Activated CD4-positive, alpha-beta T cell treated with anti-CD3 and anti-CD28 coated beads for 4 hours (primary cell): ENCODE results near the gene APAF1.
"Not testable (repeated sequence)": the region's sequence is repeated elsewhere in the genome, so short reads cannot be mapped to it uniquely, and the experiment has no call there.

Experiments
- DNase-seq, 2 donors: peaks; one replicate each; pipeline ENCODE4 v3.0.0-alpha.2; 2020

APAF1 gene

DNA sequence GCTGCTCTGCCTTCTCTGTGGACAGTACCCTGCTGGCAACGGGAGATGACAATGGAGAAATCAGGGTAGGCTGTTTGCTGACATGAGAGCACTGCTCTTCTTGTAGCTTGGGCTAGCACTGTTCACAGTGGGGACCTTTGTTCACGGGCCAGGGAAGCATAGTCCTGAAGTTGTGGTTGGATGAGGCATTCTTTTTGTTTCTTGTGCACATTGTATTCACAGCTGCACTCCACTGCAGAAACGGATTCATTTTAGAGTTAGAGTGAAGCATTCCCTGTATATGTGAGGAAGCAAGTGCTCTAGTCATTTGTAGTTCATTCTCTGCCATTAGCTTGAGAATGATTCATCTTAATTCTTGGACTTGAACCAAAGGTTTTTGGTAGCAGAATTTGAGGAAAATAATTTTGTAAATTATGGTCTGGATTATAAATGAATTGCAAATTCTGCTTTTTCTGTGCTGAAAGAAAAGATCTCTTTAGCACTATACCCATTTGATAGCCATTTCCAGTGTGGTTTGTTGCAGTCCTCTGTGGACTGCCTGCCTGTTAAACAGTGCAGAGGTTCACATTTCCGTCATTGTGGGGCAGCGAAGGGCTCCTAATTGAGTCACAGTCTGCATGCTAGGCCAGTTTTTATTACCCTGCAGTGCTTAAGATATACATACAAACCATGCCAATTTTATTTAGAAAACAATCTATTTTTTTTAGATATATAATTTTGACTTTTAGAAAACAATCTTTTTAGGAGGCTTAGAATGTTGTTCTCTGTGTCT, 80.6 kb downstream of the APAF1 start:
- peak in 1 of 2 donors; percentile 8 for DNase-seq

DNA sequence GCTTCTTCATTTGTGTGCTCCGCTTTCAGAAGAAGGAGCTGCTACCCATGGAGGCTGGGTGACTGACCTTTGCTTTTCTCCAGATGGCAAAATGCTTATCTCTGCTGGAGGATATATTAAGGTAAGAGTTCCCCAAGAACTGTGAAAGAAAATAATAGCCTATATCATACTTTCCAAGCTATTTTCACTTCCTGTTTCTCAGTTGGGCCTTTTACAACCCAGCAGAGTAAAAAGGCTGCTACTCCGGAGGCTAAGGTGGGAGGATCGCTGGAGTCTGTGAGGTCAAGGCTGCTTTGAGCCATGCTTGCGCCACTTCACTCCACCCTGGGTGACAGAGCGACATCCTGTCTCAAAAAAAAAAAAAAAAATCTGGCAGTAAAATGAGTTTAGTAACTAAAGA, 82.1 kb downstream of the APAF1 start:
- DNase-seq = no peak

DNA sequence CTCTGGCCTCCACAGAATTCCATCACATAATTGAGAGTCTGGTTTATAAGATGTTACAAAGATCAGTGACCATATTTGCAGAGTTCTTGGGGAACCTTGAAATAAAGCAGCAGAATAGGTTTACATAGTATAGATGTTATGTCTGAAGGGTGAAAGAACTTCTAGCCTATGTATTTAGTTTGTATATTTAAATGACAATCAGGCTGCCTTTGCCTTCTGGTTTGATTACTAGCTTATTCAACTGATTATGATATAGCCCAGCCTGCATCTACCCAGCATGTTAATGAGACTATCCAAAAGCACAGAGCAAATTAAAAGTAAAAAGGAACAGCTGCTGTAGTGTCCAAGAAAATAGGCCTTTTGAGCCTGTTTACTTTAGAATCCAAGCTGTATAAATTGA, 85.3 kb downstream of the APAF1 start:
- no peak for DNase-seq

DNA sequence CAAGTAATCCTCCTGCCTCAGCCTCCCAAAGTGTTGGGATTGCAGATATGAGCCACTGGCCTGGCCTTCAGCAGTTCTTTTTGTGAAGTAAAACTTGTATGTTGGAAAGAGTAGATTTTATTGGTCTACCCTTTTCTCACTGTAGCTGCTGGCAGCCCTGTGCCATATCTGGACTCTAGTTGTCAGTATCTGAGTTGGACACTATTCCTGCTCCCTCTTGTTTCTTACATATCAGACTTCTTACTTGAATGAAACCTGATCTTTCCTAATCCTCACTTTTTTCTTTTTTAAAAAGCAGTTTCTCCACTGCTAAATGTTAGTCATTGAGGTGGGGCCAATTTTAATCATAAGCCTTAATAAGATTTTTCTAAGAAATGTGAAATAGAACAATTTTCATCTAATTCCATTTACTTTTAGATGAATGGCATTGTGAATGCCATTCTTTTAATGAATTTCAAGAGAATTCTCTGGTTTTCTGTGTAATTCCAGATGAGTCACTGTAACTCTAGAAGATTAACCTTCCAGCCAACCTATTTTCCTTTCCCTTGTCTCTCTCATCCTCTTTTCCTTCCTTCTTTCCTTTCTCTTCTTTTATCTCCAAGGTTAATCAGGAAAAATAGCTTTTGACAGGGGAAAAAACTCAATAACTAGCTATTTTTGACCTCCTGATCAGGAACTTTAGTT, 88.7 kb downstream of the APAF1 start:
- DNase-seq = no peak

DNA sequence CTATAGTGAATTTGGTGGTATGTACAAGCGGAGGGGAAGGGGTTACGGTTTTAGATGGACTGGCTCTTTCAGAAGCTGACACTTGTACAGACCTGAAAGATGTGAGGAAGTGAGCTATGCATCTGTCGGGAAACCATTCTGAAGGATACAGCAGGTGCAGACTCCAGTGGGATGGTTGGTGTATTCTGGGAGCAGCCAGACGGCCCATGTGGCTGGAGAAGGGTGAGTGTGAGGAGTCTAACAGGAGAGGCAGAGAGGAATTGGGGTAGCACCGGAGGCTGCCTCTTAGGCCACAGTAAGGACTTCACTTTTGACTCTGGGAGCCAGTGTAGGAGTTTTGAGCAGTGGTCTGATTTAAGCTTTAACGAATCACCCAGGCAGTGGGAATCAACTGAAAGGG, 90.7 kb downstream of the APAF1 start:
- DNase-seq = no peak

DNA sequence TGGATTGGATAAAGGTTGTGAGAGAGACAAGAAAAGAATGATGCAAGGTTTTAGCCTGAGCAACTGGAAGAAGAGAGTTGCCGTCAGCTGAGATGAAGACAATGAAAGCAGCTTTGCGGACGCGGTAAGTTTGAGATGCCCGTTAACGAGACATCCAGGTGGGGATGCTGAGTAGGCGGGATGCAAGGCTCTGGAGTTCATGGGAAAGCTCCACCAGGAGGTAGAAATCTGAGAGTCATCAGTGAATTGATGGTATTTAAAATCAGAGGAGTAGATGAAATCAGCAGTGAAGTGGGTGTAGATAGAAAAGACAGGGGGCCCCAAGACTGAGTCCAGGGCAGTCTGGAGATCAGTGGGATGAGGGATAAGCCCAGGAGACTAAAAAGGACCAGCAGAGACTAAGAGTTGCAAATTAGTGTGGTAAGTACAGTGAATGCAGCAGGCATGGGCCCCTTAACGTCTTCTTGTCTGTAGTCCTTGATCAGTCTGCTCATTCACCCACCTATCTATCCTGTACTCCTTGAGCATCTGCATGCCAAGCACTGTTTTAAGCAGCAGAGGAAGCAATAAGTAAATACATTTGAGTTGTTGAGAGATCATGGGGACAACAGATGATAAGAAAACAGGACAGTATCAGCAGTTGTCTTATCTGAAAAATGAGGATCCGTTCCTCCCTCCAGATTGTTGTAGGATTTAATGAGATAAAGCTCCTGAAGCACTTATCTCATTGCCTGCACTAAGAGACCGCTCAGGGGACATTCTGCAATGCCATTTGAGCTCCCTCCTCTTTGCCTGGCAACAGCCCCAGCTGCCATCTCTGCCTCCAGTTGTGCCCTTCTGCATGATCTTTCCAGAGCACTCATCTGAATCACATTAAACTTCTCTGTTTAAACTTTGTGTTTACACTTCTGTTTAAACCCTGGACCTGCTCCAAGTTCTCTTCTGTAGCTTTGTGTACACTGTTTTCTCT, 91.5 kb downstream of the APAF1 start:
- no peak for DNase-seq

DNA sequence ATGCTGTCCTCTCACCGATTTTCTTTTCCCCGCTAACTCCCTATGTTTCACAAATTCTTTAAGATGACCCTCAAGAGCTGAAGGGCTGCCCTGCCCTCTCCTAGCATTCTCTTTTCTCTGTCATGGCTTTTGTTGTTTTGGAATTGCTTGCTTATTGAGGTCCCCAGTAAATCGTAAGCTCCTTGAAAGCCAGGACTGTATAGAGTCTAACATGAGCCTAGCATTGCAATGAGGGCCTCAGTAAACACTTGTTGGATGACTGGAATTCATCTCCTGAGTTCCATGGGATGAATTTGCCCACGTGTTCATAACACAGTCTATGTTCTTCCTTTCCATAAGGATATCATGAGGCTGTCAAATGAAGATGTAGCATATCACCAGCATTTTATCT, 92.2 kb downstream of the APAF1 start:
- no peak for DNase-seq

DNA sequence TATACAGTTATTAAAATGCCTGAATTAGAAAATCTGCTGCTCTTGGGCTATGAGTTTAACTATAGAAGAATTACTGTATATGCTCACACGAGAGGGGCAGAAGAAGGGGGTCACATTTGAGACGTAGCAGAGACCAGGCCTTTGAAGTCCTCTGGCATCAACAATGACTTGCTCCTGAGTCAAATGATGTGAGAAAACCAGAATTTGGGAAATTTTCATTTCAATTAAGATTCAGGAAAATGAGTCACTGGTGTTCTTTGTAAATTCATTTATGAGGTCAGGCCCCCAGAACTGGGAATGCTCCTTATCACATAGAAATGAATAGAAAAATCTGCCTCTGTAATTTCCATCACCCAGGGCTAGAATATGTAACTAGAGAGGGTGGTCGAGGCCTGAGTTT, 92.9 kb downstream of the APAF1 start:
- DNase-seq = no peak

DNA sequence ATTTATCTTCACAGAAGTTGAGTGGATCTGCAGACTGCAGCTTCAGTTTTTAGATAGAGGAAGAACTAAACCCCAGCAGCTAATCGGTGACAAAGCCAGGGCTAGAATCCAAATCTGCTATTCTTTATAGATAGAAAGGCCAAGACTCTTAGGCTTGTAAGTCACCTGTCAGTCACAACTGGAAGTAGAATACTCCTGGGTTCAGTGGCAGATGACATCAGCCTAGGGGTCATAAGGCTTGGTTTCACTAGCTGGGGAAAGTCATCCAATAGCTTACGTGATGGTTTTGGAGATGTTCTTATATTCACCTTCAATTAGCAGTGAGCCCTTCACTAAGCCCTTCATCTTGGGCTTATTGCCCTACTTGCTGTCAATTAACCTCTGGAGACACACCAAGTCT, 93.4 kb downstream of the APAF1 start:
- DNase-seq = no peak

DNA sequence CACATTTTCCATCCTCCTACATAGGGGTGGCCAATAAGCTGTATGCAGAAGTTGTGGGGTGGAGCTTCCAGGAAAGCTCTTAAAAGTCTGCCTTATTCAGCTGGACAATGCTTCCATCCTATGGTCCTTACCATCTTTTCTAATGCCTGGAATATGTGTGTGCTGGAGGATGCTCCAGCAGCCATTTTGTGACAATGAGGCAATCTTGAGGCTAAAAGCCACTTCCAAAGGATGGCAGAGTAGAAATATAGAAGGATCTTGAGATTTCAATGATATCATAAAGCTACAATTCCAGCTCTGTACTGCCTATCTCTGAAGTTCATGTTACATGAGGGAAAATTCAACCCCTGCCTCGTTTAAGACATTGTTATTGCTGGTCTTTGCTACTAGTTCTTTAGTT, 95.7 kb downstream of the APAF1 start:
- no peak for DNase-seq

DNA sequence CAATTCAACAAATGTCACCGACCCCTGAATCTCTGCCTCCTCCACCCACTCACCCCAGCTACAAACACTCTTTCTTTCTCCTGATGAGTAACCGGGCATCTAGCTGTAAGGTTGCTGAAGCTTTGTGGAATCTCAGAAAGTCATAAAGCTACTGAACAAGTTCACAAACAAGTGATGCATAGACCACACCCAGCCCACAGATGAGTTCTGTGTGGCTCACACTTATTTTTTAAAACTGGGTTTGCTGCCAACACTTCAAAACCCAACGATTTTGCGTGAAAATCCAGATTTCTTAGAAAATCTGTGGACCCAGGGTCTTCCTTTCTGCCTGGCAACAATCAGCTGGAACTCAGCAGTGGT, 96.1 kb downstream of the APAF1 start:
- no peak for DNase-seq

DNA sequence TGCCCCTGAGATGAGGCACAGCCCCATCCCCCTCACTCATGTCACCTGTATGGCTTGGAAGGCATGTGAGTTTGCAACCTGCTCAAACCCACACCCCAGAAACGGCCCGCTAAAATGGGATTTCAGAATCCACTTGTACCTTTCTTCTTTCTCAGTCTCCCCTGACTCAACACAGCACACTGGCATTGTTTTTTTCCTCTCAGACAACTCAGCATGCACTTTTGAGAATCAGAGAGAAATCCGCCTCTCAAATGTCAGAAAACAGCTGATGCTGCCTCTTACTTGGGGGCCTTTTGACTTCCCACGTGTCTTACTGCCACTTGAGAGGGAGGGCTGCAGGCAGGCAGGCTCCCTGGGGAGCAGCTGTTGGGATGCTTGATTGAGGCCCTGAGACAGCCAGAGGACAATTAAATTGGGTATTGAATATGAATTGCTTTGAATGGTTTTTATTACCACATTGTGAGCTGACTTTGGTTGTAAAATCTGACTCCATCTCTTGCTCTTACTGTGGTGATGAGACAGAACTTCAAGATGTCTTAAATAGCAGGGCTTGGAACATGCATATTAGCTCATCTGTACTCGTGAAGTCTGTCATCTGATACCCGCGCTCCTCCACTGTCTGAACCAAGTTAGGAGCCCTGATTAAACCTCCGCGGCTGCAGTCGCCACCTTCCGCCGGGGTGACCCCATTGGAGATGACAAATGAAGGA, 96.6 kb downstream of the APAF1 start:
- DNase-seq = no peak

DNA sequence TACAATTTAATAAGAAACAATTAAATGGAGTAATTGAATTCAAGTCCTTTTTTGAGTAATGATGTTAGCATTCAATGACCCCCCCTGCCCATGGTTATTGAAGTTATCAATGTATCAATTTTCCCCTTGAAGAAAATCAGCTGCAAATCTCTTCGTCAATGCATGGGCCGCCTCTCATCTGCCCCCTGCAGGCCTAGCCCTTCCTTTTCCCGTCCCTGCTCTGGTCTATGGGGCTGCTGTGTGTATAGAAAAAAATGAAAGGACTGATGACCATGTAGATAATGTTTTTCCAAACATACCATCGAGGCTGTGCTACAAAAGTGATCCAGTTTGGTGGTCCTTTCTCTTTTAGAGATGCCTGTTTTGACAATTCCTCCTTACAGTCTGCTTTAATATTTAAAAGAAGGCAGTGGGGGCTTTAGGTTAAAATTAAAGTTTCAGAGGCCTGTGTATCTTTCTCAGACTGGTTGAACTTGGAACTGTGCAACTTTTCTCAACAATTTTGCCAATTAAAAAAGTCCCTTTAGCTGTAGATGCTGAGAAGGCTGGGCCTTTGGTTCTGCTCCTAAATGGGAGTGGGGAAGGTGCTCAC, 98.4 kb downstream of the APAF1 start:
- DNase-seq = no peak

DNA sequence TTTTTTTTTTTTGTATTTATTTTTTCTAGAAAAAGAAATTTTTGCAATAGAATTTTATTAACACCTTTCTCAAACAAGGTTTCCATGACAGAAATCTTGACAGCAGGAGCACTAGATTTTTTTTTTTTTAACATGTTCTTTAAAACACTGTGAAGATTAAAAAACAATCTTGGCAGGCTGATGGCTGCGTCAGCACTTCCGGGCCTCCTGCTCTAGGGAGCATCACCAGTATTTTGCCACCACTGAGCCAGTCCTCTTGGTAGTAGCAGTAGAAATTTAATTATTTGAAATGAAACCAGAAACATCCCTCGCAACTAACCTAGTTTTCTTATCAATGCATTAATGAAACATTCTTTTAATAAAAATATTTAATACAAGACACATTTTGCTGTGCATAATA, 99.6 kb downstream of the APAF1 start:
- peak in 1 of 2 donors; percentile 8 for DNase-seq

DNA sequence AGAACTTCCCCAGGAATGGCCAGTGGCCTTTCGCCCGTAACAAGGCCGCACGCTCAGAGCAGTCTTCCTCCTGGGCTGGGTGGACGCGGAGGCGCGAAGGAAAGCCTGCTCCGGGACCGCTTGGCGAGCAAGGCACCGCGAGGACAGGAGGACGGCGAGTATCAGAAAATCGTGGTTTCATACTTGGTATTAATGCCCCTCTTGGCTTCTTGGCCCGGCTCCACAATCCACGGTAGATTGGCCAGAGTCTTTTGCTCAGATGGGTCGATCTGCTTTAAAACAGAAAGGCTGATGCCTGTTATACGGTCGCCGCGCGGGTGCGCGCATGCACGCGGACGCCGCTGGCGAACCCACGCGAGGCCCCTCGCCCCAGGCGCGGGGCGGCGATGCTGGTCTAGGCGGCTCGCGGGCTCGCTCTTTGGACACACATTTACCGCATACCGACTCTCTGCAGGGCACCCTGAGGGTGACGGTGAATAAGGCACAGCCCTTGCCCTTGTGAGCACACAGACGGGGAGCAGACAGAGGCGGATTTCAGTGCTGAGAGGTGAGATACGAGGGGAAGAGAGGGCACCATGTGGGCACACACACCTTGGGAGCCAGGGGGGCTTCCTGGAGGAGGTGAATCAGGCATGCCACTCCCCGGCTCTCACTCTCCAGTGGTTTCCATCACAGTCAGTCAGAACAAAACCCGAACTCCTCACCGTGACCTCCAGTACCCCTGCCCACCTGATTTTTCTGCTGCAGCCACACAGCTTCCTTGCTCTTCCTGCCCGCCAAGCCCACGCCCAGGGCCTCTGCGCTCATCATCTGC, 100.7 kb downstream of the APAF1 start:
- DNase-seq = peak; percentile 5 to 9

DNA sequence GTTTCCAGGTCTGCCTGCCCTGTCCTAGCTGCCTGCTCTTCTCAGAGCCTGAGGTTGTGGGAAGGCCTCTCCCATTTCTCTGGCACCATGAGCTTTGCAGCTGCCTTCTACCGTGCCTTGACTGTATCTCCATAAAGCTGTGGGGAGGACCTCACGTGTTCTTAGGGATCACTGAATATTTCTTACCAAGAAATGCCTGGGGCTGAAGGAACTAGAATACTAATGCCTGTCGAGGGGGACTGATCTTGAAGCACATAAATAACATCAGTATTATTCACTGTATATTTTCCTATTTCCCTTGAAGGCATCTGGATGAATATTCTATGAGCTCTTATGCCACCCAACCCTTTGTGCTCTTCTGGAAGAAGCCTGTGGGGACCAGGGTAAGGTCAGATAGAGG, 103.4 kb downstream of the APAF1 start:
- DNase-seq = no peak

DNA sequence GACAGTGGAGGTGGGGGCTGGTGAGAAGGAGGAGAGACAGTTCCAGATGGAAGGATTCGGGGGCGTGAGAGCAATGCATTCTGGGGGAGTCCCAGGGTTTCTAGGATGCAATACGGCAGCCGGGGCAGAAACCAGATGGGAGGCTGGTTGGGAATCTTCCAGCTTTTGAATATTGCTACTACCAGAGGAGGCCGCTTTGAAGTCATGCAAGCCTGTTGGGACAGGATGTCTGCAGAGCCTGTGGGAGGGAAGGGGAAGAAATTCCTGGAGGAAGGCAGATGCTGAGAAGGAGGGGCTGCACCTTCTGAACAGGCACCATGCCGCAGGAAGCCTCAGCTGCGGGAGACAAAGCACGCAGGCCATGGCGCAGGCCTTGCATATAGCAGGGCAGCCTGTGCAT, 105.4 kb downstream of the APAF1 start:
- no peak for DNase-seq

DNA sequence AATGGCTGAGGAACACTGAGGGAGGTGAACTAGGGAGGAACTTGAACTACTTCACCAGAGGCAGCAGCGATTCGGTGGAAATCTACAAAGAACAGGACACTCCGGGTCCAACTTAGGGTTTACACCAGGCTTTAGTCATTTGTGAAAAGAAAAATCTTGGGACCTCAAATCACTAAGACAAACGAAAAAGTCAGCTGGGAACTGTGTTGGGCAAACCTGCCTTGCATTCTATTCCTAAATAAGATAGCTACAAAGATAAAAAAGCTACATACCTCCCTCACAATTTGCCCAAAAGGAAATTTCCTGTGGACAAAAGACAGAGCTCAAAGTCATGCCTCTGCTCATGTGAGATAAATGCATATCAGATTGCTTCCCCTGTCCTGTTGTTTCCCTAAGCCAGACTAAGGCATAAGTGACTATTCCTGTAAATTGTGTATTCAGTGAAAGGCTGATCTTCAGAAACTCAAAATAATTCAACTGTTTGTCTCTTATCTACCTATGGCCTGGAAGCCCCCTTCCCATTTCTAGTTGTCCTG, 106.6 kb downstream of the APAF1 start:
- no peak for DNase-seq

DNA sequence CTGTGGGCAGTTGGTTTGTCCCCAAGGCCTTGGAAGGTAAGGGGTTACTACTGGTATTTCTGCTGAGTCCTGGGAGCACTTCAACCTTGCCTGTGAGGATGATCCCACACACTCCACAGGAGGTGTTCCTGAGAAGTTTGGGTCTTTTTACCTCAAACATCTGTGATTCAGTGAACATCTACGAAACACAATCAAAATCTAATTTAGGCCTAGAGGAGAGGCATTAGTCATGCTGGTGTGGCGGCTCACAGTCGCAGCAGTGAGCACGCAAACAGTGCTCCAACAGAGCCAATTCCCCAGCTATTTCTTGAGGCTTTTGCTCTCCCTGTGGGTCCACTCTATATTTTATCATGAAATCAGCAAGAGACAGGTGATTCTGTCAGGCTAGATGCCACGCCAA, 107.6 kb downstream of the APAF1 start:
- DNase-seq = no peak

DNA sequence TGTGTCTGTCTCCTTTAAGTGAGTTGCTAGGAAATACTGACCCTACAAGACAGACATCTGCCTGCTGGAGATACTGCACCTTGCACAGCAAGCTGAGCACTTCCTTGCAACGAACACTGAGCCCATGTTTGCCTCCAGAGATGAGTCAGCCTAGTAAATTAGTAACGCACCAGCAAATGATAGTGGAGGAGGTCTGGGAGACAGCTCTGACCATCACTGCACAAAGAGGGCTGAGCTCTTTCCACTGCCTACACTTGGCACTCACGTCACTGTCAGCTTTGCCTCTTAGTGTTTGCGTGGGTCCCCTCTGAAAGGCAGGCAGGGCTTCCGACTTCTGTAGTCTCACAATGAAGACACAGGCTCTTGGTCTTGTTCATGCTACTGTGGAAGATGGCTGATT, 109.0 kb downstream of the APAF1 start:
- no peak for DNase-seq

DNA sequence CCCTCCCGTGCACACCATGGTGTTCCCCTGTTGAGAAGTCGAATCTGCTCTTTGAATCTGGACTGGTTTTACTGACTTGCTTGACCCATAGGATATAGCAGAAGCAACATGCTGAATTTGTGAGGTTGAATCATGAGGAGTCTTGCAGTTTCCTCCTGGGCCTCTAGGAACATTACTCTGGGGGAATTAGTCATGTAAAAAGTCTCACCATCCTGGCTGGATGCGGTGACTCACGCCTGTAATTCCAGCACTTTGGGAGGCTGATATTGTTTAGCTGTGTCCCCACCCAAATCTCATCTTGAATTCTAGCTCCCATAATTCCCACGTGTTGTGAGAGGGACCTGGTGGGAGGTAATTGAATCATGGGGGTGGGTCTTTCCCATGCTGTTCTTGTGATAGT, 110.8 kb downstream of the APAF1 start:
- DNase-seq = not testable (repeated sequence)
